ENCODE results near the gene MS4A4E. TPM values are rescaled to one million over a fixed set of nuclear protein-coding genes. Genes with fewer than 3 reads are reported as not detected.

Gene MS4A4E
- total RNA-seq, 2 experiments from 2014 or later, result not detected

GRCh38 chr11:60183591-60184205 lies 59.2 kb downstream of the MS4A4E start:
- POLR2A ChIA-PET, result no interaction called here
- DNase-seq, result no peak
- Mint-ChIP-seq H3K4me3 (no peak overlapping the region), H3K27ac (no peak overlapping the region), H3K9me3 (no peaks in the 10 kb centered on the region), H3K36me3 (ENCODE audit: low read depth) (no peaks in the 10 kb centered on the region), H3K4me1 (peaks cover 6% of the 10 kb centered on the region), H3K27me3 (peaks cover 10% of the 10 kb centered on the region)
- CTCF ChIA-PET, result interaction anchor here (0.6 kb wide), 1 partner anchor 1584 kb away, joined by 3 read pairs; no protein-coding TSS in a partner anchor

GRCh38 chr11:60182541-60183330 lies 60.2 kb downstream of the MS4A4E start, which contains the start of gene MS4A6A:
Gene MS4A6A, minus strand, starts transcription at chr11:60183083. Its CDS starts 1,356 bp downstream, at chr11:60181727.
- Mint-ChIP-seq H3K4me3 (no peak within 1 kb of the TSS), H3K27ac (no peak within 1 kb of the TSS), H3K36me3 (ENCODE audit: low read depth) (no peaks in the 10 kb centered on the region), H3K27me3 (peaks cover 9% of the 10 kb centered on the region), H3K4me1 (peaks cover 6% of the 10 kb centered on the region), H3K9me3 (no peaks in the 10 kb centered on the region)
- DNase-seq, result no peak
- CTCF ChIA-PET, result no interaction called here
- POLR2A ChIA-PET, result no interaction called here

GRCh38 chr11:60175860-60176275 lies 67.1 kb downstream of the MS4A4E start:
- ChIA-PET CTCF (no interaction called here), POLR2A (no interaction called here)
- DNase-seq, result no peak
- Mint-ChIP-seq H3K27ac (no peak overlapping the region), H3K4me1 (peaks cover 6% of the 10 kb centered on the region), H3K27me3 (peaks cover 9% of the 10 kb centered on the region), H3K9me3 (no peaks in the 10 kb centered on the region), H3K36me3 (ENCODE audit: low read depth) (no peaks in the 10 kb centered on the region), H3K4me3 (no peak overlapping the region)

GRCh38 chr11:60172011-60172410 lies 70.9 kb downstream of the MS4A4E start:
- DNase-seq, result no peak
- Mint-ChIP-seq H3K36me3 (ENCODE audit: low read depth) (no peaks in the 10 kb centered on the region), H3K9me3 (peaks cover 8% of the 10 kb centered on the region), H3K4me1 (peaks cover 6% of the 10 kb centered on the region), H3K27ac (no peak overlapping the region), H3K27me3 (peaks cover 4% of the 10 kb centered on the region), H3K4me3 (no peak overlapping the region)
- ChIA-PET CTCF (no interaction called here), POLR2A (no interaction called here)

- DNase-seq, result no peak
- H3K36me3 Mint-ChIP-seq (ENCODE audit: low read depth), result no peaks in the 10 kb centered on the region
- H3K9me3 Mint-ChIP-seq, result peaks cover 8% of the 10 kb centered on the region
- ChIA-PET POLR2A (no interaction called here), CTCF (no interaction called here)
- no peaks in the 10 kb centered on the region for H3K4me1 Mint-ChIP-seq
- peaks cover 6% of the 10 kb centered on the region for H3K27me3 Mint-ChIP-seq
- H3K27ac Mint-ChIP-seq, result no peak overlapping the region
- H3K4me3 Mint-ChIP-seq, result no peak overlapping the region
Measured at GRCh38 chr11:60170566-60170965, 72.4 kb downstream of the MS4A4E start.

GRCh38 chr11:60169264-60169915 lies 73.5 kb downstream of the MS4A4E start:
- H3K36me3 Mint-ChIP-seq (ENCODE audit: low read depth), result no peaks in the 10 kb centered on the region
- H3K27ac Mint-ChIP-seq, result no peak overlapping the region
- H3K27me3 Mint-ChIP-seq, result peaks cover 6% of the 10 kb centered on the region
- H3K9me3 Mint-ChIP-seq, result peaks cover 10% of the 10 kb centered on the region
- ChIA-PET CTCF (interaction anchor here (1.0 kb wide), 1 partner anchor 25 kb away, joined by 3 read pairs; no protein-coding TSS in a partner anchor), POLR2A (no interaction called here)
- H3K4me1 Mint-ChIP-seq, result peaks cover 8% of the 10 kb centered on the region
- no peak for DNase-seq
- no peak overlapping the region for H3K4me3 Mint-ChIP-seq

- peaks cover 8% of the 10 kb centered on the region for H3K4me1 Mint-ChIP-seq
- POLR2A ChIA-PET, result no interaction called here
- H3K27ac Mint-ChIP-seq, result no peak overlapping the region
- H3K27me3 Mint-ChIP-seq, result peaks cover 6% of the 10 kb centered on the region
- H3K4me3 Mint-ChIP-seq, result no peak overlapping the region
- CTCF ChIA-PET, result no interaction called here
- H3K36me3 Mint-ChIP-seq (ENCODE audit: low read depth), result no peaks in the 10 kb centered on the region
- peaks cover 15% of the 10 kb centered on the region for H3K9me3 Mint-ChIP-seq
- no peak for DNase-seq
Measured at GRCh38 chr11:60168306-60168705, 74.6 kb downstream of the MS4A4E start.

- peaks cover 8% of the 10 kb centered on the region for H3K4me1 Mint-ChIP-seq
- H3K27ac Mint-ChIP-seq, result no peak overlapping the region
- peaks cover 6% of the 10 kb centered on the region for H3K27me3 Mint-ChIP-seq
- H3K36me3 Mint-ChIP-seq (ENCODE audit: low read depth), result no peaks in the 10 kb centered on the region
- no peak for DNase-seq
- peaks cover 15% of the 10 kb centered on the region for H3K9me3 Mint-ChIP-seq
- H3K4me3 Mint-ChIP-seq, result no peak overlapping the region
- ChIA-PET CTCF (interaction anchor here (1.1 kb wide), 1 partner anchor 8 kb away, joined by 3 read pairs; no protein-coding TSS in a partner anchor), POLR2A (no interaction called here)
Measured at GRCh38 chr11:60165951-60166350, 77.0 kb downstream of the MS4A4E start.

GRCh38 chr11:60165538-60165937 lies 77.4 kb downstream of the MS4A4E start:
- Mint-ChIP-seq H3K9me3 (peaks cover 15% of the 10 kb centered on the region), H3K27ac (no peak overlapping the region), H3K4me1 (peaks cover 8% of the 10 kb centered on the region), H3K36me3 (ENCODE audit: low read depth) (no peaks in the 10 kb centered on the region), H3K4me3 (no peak overlapping the region), H3K27me3 (peaks cover 5% of the 10 kb centered on the region)
- CTCF ChIA-PET, result interaction anchor here (1.1 kb wide), 1 partner anchor 8 kb away, joined by 3 read pairs; no protein-coding TSS in a partner anchor
- POLR2A ChIA-PET, result no interaction called here
- no peak for DNase-seq

- no peaks in the 10 kb centered on the region for H3K36me3 Mint-ChIP-seq (ENCODE audit: low read depth)
- peaks cover 8% of the 10 kb centered on the region for H3K4me1 Mint-ChIP-seq
- POLR2A ChIA-PET, result no interaction called here
Measured at GRCh38 chr11:60164550-60165075, 78.3 kb downstream of the MS4A4E start.

GRCh38 chr11:60161766-60162165 lies 81.2 kb downstream of the MS4A4E start:
- Mint-ChIP-seq H3K9me3 (peaks cover 7% of the 10 kb centered on the region), H3K4me1 (peaks cover 8% of the 10 kb centered on the region), H3K27me3 (peaks cover 7% of the 10 kb centered on the region), H3K4me3 (no peak overlapping the region), H3K27ac (no peak overlapping the region), H3K36me3 (ENCODE audit: low read depth) (no peaks in the 10 kb centered on the region)
- ChIA-PET POLR2A (no interaction called here), CTCF (no interaction called here)
- no peak for DNase-seq

More at GRCh38 chr11:60164550-60165075, 78.3 kb downstream of the MS4A4E start:
- Mint-ChIP-seq H3K27me3 (peaks cover 4% of the 10 kb centered on the region), H3K27ac (no peak overlapping the region), H3K4me3 (no peak overlapping the region), H3K9me3 (peaks cover 12% of the 10 kb centered on the region)
- CTCF ChIA-PET, result interaction anchor here (0.7 kb wide), 1 partner anchor 504 kb away, joined by 3 read pairs; no protein-coding TSS in a partner anchor
- no peak for DNase-seq

GRCh38 chr11:60161107-60161506 lies 81.8 kb downstream of the MS4A4E start:
- peaks cover 8% of the 10 kb centered on the region for H3K27me3 Mint-ChIP-seq
- POLR2A ChIA-PET, result no interaction called here
- CTCF ChIA-PET, result no interaction called here

GRCh38 chr11:60159868-60160267 lies 83.1 kb downstream of the MS4A4E start:
- peaks cover 5% of the 10 kb centered on the region for H3K9me3 Mint-ChIP-seq
- POLR2A ChIA-PET, result no interaction called here
- CTCF ChIA-PET, result no interaction called here
- H3K27ac Mint-ChIP-seq, result no peak overlapping the region
- H3K36me3 Mint-ChIP-seq (ENCODE audit: low read depth), result no peaks in the 10 kb centered on the region
- H3K4me3 Mint-ChIP-seq, result no peak overlapping the region
- peaks cover 9% of the 10 kb centered on the region for H3K4me1 Mint-ChIP-seq
- H3K27me3 Mint-ChIP-seq, result peaks cover 10% of the 10 kb centered on the region
- DNase-seq, result no peak

More at GRCh38 chr11:60161107-60161506, 81.8 kb downstream of the MS4A4E start:
- no peak overlapping the region for H3K27ac Mint-ChIP-seq
- no peaks in the 10 kb centered on the region for H3K36me3 Mint-ChIP-seq (ENCODE audit: low read depth)
- no peak overlapping the region for H3K4me3 Mint-ChIP-seq
- H3K4me1 Mint-ChIP-seq, result peaks cover 10% of the 10 kb centered on the region
- no peak for DNase-seq
- peaks cover 7% of the 10 kb centered on the region for H3K9me3 Mint-ChIP-seq
